Lung (tissue), 12 donors: ENCODE results near the gene RUBCN. TPM values are rescaled to one million over a fixed set of nuclear protein-coding genes. Genes with fewer than 3 reads are reported as not detected.
A peak's percentile ranks its signal among the peaks of the same experiment; 100 is the strongest.

Source experiments
- ATAC-seq: fragments of 200-7000 bp; cut with Tn5 transposase; one replicate; pipeline ENCODE4 v1.9.1; 2020; ENCODE audit warnings: moderate number of reproducible peaks; ENCODE audit not compliant: insufficient read depth, low FRiP score
- DNase-seq, 3 donors: peaks; one replicate each; pipeline ENCODE4 v3.0.0-alpha.2; 2013 to 2017
- H3K27ac ChIP-seq, 2 donors: one replicate each; pipeline ENCODE4 v1.5.1; 2013; ENCODE audit warnings: mild to moderate bottlenecking in 2 of 2, moderate library complexity in 2 of 2, control low read depth in 1 of 2, inconsistent platforms in 1 of 2, low read depth in 1 of 2, low read length in 1 of 2
- H3K27me3 ChIP-seq, 3 donors: one replicate each; pipeline ENCODE4 v1.5.1; 2013; ENCODE audit warnings: low read length in 2 of 3; ENCODE audit not compliant: control insufficient read depth in 3 of 3, insufficient read depth in 3 of 3
- H3K36me3 ChIP-seq, 4 donors: one replicate each; pipeline ENCODE4 v1.5.1; 2013; ENCODE audit warnings: low read length in 4 of 4, mild to moderate bottlenecking in 1 of 4, moderate library complexity in 1 of 4; ENCODE audit not compliant: control insufficient read depth in 4 of 4, insufficient read depth in 4 of 4
- H3K4me1 ChIP-seq, 5 donors: one replicate each; pipeline ENCODE4 v1.5.1; 2013; ENCODE audit warnings: low read length in 5 of 5, mild to moderate bottlenecking in 2 of 5, moderate library complexity in 1 of 5; ENCODE audit not compliant: control insufficient read depth in 5 of 5, insufficient read depth in 5 of 5
- H3K4me3 ChIP-seq: one replicate; pipeline ENCODE4 v1.5.1; 2013; ENCODE audit warnings: mild to moderate bottlenecking, control low read depth, moderate library complexity
- H3K9ac ChIP-seq, 2 donors: one replicate each; pipeline ENCODE4 v1.5.1; 2013; ENCODE audit warnings: low read length in 2 of 2, control low read depth in 1 of 2; ENCODE audit not compliant: insufficient read depth in 1 of 2
- H3K9me3 ChIP-seq, 4 donors: one replicate each; pipeline ENCODE4 v1.5.1; 2013; ENCODE audit warnings: low read length in 3 of 4, mild to moderate bottlenecking in 1 of 4, moderate library complexity in 1 of 4; ENCODE audit not compliant: control insufficient read depth in 4 of 4, insufficient read depth in 3 of 4
- CTCF ChIP-seq: IDR thresholded peaks from 2 replicates; pipeline ENCODE4 v1.5.1; 2012; ENCODE audit warnings: mild to moderate bottlenecking; ENCODE audit errors: control extremely low read depth, extremely low read depth
- WGBS, 2 donors: extraction: QIAGEN DNeasy Blood & Tissue Kit; methylation state at CpG; one replicate each; pipeline ENCODE4 v1.1.7; 2013; 5-methylcytosine and 5-hydroxymethylcytosine counted together
- polyA plus RNA-seq, 2 donors: library from polyadenylated mRNA; stranded (reverse); fragments of 200-250 nt; gene quantifications; one replicate each; pipeline ENCODE4 v1.2.1, GENCODE V29; 2013
- total RNA-seq, 2 donors: library from RNA; depleted of rRNA in 1 of 2; stranded (reverse); fragments of >200 nt in 1 of 2; gene quantifications; one replicate each; pipeline ENCODE4 v1.2.1, GENCODE V29; 2014 to 2021
- donor health status: control.
- donor health status: control.
- donor health status: Bipolar disorder and iron deficiency.
- donor health status: healthy.
- donor health status: DM: yes; HTN: yes; CAD: no.

Gene RUBCN
- total and polyA plus RNA-seq, 4 donors, result 11.9 to 34.1 (median 16.3) TPM

GRCh38 chr3:197748597-197749314 lies 12.1 kb upstream of the RUBCN start:
- H3K9ac ChIP-seq, result peak overlapping the region; percentile 21 to 93
- H3K4me1 ChIP-seq, result peaks cover 0 to 22% (median 9%) of the 10 kb centered on the region in 5 donors
- no peaks in the 10 kb centered on the region for H3K36me3 ChIP-seq
- TF ChIP-seq CTCF, result no peak
- H3K9me3 ChIP-seq, result no peaks in the 10 kb centered on the region
- DNase-seq, result peak in 1 of 3 donors; percentile 33
- peak overlapping the region in 1 of 2 donors; percentile 94 for H3K27ac ChIP-seq
- H3K27me3 ChIP-seq, result no peaks in the 10 kb centered on the region
- H3K4me3 ChIP-seq, result no peak overlapping the region
- WGBS, 2 donors, result 27 to 32% methylated on average over 12 of the region's 12 CpGs
- ATAC-seq, result no peak

- Histone ChIP-seq H3K36me3 (no peaks in the 10 kb centered on the region), H3K27ac (peak overlapping the region in 1 of 2 donors; percentile 61), H3K9ac (peak overlapping the region in 1 of 2 donors; percentile 23), H3K9me3 (no peaks in the 10 kb centered on the region), H3K4me1 (peaks cover 0 to 18% (median 1%) of the 10 kb centered on the region in 5 donors), H3K4me3 (no peak overlapping the region), H3K27me3 (no peaks in the 10 kb centered on the region)
- WGBS, 2 donors, result 61 to 69% methylated on average over 4 of the region's 4 CpGs
- ATAC-seq, result no peak
- no peak for TF ChIP-seq CTCF
- no peak for DNase-seq
Measured at GRCh38 chr3:197746801-197747237, 10.1 kb upstream of the RUBCN start.

GRCh38 chr3:197746209-197746608 lies 9.5 kb upstream of the RUBCN start:
- DNase-seq (no peak), ATAC-seq (no peak)
- Histone ChIP-seq H3K4me1 (peaks cover 0 to 11% (median 0%) of the 10 kb centered on the region in 5 donors), H3K27ac (peak overlapping the region in 1 of 2 donors; percentile 61), H3K9me3 (no peaks in the 10 kb centered on the region), H3K4me3 (no peak overlapping the region), H3K36me3 (no peaks in the 10 kb centered on the region), H3K27me3 (no peaks in the 10 kb centered on the region), H3K9ac (no peak overlapping the region)
- no peak for TF ChIP-seq CTCF
- WGBS, 2 donors, result 86% methylated on average over 3 of the region's 3 CpGs
